K562 (cell line): ENCODE data around the gene IQCC. TPM values are rescaled to one million over a fixed set of nuclear protein-coding genes. Genes with fewer than 3 reads are reported as not detected.

ENCODE experiments used
- BCL6 ChIP-seq: fragments of 250-450 bp; sonication (Bioruptor Pico); IDR thresholded peaks from 2 replicates; pipeline ENCODE4 v1.4.0; 2020
- BMI1 ChIP-seq: fragments of 150-350 bp; IDR thresholded peaks from 2 replicates; pipeline ENCODE4 v1.6.1; 2014; ENCODE audit warnings: low read length
- COPS2 ChIP-seq: fragments of 450-650 bp; conservative IDR thresholded peaks from 2 replicates; pipeline ENCODE4 v1.6.1; 2016; ENCODE audit warnings: mild to moderate bottlenecking, moderate library complexity
- DACH1 ChIP-seq: fragments of 450-650 bp; IDR thresholded peaks from 2 replicates; pipeline ENCODE4 v1.6.1; 2018; ENCODE audit not compliant: partially characterized antibody
- E2F6 ChIP-seq, 2 experiments: IDR thresholded peaks; 2 replicates each; pipeline ENCODE4 v1.6.1; 2011; ENCODE audit warnings: borderline replicate concordance in 1 of 2, control low read depth in 1 of 2, low read depth in 1 of 2, low read length in 1 of 2, mild to moderate bottlenecking in 1 of 2, mixed read lengths in 1 of 2, moderate library complexity in 1 of 2; ENCODE audit not compliant: insufficient read depth in 1 of 2, insufficient read length in 1 of 2, poor library complexity in 1 of 2, severe bottlenecking in 1 of 2; ENCODE audit errors: extremely low read depth in 1 of 2
- EGR1 ChIP-seq: fragments of 450-650 bp; conservative IDR thresholded peaks from 2 replicates; pipeline ENCODE4 v1.6.1; 2017; ENCODE audit warnings: mild to moderate bottlenecking
- NBN ChIP-seq: fragments of 450-650 bp; IDR thresholded peaks from 2 replicates; pipeline ENCODE4 v1.6.1; 2016; ENCODE audit warnings: low read depth, mild to moderate bottlenecking
- NCOA1 ChIP-seq: fragments of 450-650 bp; IDR thresholded peaks from 2 replicates; pipeline ENCODE4 v1.6.1; 2016; ENCODE audit warnings: low read depth
- NELFE ChIP-seq: IDR thresholded peaks from 2 replicates; pipeline ENCODE4 v1.6.1; 2011; ENCODE audit warnings: mild to moderate bottlenecking; ENCODE audit not compliant: insufficient read depth, insufficient read length
- POLR3G ChIP-seq: IDR thresholded peaks from 2 replicates; pipeline ENCODE4 v1.6.1; 2011; ENCODE audit not compliant: insufficient read length, insufficient replicate concordance; ENCODE audit errors: extremely low read depth
- RAD21 ChIP-seq, 2 experiments: fragments of 250-450 bp in 1 of 2; fragments of 450-650 bp in 1 of 2; sonication (Bioruptor Pico) in 1 of 2; formaldehyde crosslinking in 1 of 2; IDR thresholded peaks in 1 of 2; conservative IDR thresholded peaks in 1 of 2; 2 replicates each; pipeline versions ENCODE4 v1.4.0 to v1.8.0; 2020 to 2022; ENCODE audit warnings: mild to moderate bottlenecking in 2 of 2, moderate library complexity in 1 of 2
- SIRT6 ChIP-seq: IDR thresholded peaks from one replicate; pipeline ENCODE4 v1.6.1; 2012; ENCODE audit warnings: low read depth, mild to moderate bottlenecking, control low read depth, inconsistent platforms, low read length, moderate library complexity
- TAF1 ChIP-seq: IDR thresholded peaks from 2 replicates; pipeline ENCODE4 v1.6.1; 2011; ENCODE audit warnings: mild to moderate bottlenecking, low read length, moderate library complexity; ENCODE audit not compliant: insufficient read depth, control insufficient read depth, severe bottlenecking; ENCODE audit errors: extremely low read depth
- TCF15 ChIP-seq: fragments of 250-450 bp; sonication (Bioruptor Pico); IDR thresholded peaks from 2 replicates; pipeline ENCODE4 v1.8.0; 2022; ENCODE audit warnings: moderate library complexity, mild to moderate bottlenecking, inconsistent platforms
- TSC22D4 ChIP-seq: fragments of 450-650 bp; IDR thresholded peaks from 2 replicates; pipeline ENCODE4 v1.6.1; 2016; ENCODE audit warnings: missing genetic modification characterization, missing biosample characterization, control low read depth
- ZNF175 ChIP-seq: fragments of 200-800 bp; sonication (Bioruptor generic); IDR thresholded peaks from 2 replicates; pipeline ENCODE4 v1.6.1; 2016; ENCODE audit warnings: low read depth, mild to moderate bottlenecking, missing genetic modification characterization, missing compliant biosample characterization
- ZNF583 ChIP-seq: fragments of 250-450 bp; sonication (Bioruptor Pico); IDR thresholded peaks from 2 replicates; pipeline ENCODE4 v1.4.0; 2020
- ZNF79 ChIP-seq: fragments of 250-450 bp; sonication (Bioruptor Pico); IDR thresholded peaks from 2 replicates; pipeline ENCODE4 v1.4.0; 2020; ENCODE audit warnings: low read depth, mild to moderate bottlenecking, moderate library complexity
- polyA plus RNA-seq, 8 experiments: library from polyadenylated mRNA; depleted of rRNA in 4 of 8; stranded (reverse) in 5 of 8; unstranded in 3 of 8; fragments of >200 nt; fragmentation: Nextera tagmentation in 2 of 8; fragmentation: Illumina TruSeq in 1 of 8; extraction: Ambion mirVana in 2 of 8; extraction: Trizol in 1 of 8; gene quantifications; 2 replicates each; pipeline versions ENCODE4 v1.2.1 to v1.2.3, GENCODE V29; 2011 to 2014; ENCODE audit warnings: inconsistent platforms in 1 of 8, missing spikeins in 1 of 8
- total RNA-seq, 7 experiments: library from RNA; depleted of rRNA in 6 of 7; stranded (reverse); fragments of >200 nt in 6 of 7; fragmentation: Illumina TruSeq in 2 of 7; extraction: Trizol in 2 of 7; gene quantifications; 2 replicates each; pipeline versions ENCODE4 v1.2.1 to v1.2.3, GENCODE V29; 2011 to 2021; ENCODE audit warnings: low replicate concordance in 1 of 7
- TF ChIP-seq, protein P1 (sequence below): fragments of 200-800 bp; sonication (Bioruptor generic); IDR thresholded peaks from 2 replicates; pipeline ENCODE4 v1.6.1; 2017; ENCODE audit warnings: missing genetic modification characterization, missing compliant biosample characterization
- TF ChIP-seq, protein P2 (sequence below): IDR thresholded peaks from 2 replicates; pipeline ENCODE4 v1.6.1; 2011; ENCODE audit warnings: borderline replicate concordance, low read depth, mild to moderate bottlenecking, moderate library complexity, low read length; ENCODE audit not compliant: insufficient read depth, poor library complexity, severe bottlenecking
- TF ChIP-seq, protein P3 (sequence below): fragments of 450-650 bp; formaldehyde crosslinking; IDR thresholded peaks from 2 replicates; pipeline ENCODE4 v1.4.0; 2020; ENCODE audit warnings: mild to moderate bottlenecking, moderate library complexity

IQCC gene
- total and polyA plus RNA-seq, 9 of the 15 experiments (the other 6 are each of a cell fraction or from before 2014, with no cell fraction given), result 8.1 to 16.5 (median 10.7) TPM

DNA sequence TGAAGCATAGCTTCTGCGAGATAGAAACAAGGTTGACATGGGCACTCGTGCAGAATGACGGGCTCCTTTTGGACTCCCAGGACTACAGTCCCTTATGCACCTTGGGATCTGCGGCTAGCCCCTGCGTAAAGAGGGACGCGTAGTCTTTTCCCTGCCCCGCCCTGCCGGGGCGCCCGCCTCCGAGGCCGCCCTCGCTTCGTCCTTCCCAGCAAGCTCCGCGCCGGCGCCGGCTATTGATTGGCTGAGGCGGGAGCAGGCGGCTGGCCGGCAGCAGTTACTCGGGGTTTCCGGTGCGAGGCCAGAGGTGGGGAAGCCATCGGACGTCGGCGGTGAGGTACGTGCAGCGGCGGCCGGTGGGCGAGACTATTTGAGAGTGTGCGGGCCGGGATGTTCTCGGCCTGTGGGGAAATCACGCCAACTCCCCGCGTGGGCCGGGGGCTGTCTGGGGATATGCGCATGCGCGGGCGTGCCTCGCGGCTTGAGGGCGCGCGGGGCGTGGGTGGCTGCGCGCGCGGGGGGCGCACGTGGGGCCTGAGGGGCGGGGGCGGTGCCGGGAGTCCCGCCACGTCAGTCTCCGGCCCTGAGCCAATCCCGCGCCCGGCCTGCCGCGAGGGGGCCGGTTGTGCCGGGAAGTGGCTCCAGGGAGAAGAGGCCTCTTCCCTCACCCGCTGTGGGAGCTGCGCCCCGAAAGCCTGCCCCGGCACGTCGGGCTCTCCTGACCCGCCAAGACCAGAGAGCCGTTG lies 25.9 kb upstream of the IQCC start, which contains the start of gene TXLNA (continued):
- TF ChIP-seq, protein P1, sequence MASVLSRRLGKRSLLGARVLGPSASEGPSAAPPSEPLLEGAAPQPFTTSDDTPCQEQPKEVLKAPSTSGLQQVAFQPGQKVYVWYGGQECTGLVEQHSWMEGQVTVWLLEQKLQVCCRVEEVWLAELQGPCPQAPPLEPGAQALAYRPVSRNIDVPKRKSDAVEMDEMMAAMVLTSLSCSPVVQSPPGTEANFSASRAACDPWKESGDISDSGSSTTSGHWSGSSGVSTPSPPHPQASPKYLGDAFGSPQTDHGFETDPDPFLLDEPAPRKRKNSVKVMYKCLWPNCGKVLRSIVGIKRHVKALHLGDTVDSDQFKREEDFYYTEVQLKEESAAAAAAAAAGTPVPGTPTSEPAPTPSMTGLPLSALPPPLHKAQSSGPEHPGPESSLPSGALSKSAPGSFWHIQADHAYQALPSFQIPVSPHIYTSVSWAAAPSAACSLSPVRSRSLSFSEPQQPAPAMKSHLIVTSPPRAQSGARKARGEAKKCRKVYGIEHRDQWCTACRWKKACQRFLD (CRISPR knock-in tag), result peak; percentile 98
- no peak for TF ChIP-seq COPS2
- TF ChIP-seq ZNF583 (CRISPR knock-in tag), result 0 out of 2 replicates have a peak, but pooled peaks have one; percentile 44
- peak; percentile 79 for TF ChIP-seq TAF1
- no peak for TF ChIP-seq BMI1
- no peak for TF ChIP-seq POLR3G
- TF ChIP-seq BCL6 (CRISPR knock-in tag), result peak; percentile 1; the same call in 1 of the 2 replicates
- TF ChIP-seq ZNF79, result peak; percentile 50; the same call in 1 of the 2 replicates
- TF ChIP-seq NCOA1, result peak; percentile 53; the same call in 1 of the 2 replicates
- TF ChIP-seq SIRT6, result no peak
- no peak for TF ChIP-seq NELFE
- no peak for TF ChIP-seq TSC22D4 (tag)
- peak; percentile 97 for TF ChIP-seq EGR1
- no peak; the same call in 1 of the 2 replicates for TF ChIP-seq NBN
- TF ChIP-seq, protein P2, sequence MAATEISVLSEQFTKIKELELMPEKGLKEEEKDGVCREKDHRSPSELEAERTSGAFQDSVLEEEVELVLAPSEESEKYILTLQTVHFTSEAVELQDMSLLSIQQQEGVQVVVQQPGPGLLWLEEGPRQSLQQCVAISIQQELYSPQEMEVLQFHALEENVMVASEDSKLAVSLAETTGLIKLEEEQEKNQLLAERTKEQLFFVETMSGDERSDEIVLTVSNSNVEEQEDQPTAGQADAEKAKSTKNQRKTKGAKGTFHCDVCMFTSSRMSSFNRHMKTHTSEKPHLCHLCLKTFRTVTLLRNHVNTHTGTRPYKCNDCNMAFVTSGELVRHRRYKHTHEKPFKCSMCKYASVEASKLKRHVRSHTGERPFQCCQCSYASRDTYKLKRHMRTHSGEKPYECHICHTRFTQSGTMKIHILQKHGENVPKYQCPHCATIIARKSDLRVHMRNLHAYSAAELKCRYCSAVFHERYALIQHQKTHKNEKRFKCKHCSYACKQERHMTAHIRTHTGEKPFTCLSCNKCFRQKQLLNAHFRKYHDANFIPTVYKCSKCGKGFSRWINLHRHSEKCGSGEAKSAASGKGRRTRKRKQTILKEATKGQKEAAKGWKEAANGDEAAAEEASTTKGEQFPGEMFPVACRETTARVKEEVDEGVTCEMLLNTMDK, result peak; percentile 13
- TF ChIP-seq ZNF175 (CRISPR knock-in tag), result peak; percentile 86; the same call in 1 of the 2 replicates
- TF ChIP-seq RAD21 (CRISPR knock-in tag; conservative IDR thresholded peaks at IDR 0.05 in 1 of 2, IDR thresholded peaks at IDR 0.05 in 1 of 2), result no peak
- peak; percentile 96 to 98 for TF ChIP-seq E2F6 (IDR thresholded peaks at IDR 0.05; ENCODE audit: borderline replicate concordance in 1 of 2, extremely low read depth in 1 of 2, insufficient read depth in 1 of 2, insufficient read length in 1 of 2, low read depth in 1 of 2, low read length in 1 of 2, poor library complexity in 1 of 2, severe bottlenecking in 1 of 2)
- TF ChIP-seq TCF15 (CRISPR knock-in tag), result no peak
- TF ChIP-seq DACH1, result peak; percentile 18
- TF ChIP-seq, protein P3, sequence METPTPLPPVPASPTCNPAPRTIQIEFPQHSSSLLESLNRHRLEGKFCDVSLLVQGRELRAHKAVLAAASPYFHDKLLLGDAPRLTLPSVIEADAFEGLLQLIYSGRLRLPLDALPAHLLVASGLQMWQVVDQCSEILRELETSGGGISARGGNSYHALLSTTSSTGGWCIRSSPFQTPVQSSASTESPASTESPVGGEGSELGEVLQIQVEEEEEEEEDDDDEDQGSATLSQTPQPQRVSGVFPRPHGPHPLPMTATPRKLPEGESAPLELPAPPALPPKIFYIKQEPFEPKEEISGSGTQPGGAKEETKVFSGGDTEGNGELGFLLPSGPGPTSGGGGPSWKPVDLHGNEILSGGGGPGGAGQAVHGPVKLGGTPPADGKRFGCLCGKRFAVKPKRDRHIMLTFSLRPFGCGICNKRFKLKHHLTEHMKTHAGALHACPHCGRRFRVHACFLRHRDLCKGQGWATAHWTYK (CRISPR knock-in tag), result 0 out of 2 replicates have a peak, but pooled peaks have one; percentile 75
